Fibroblast of skin of left quadriceps (primary cell): ENCODE results near the gene CDK5R1.

ENCODE experiments used
- DNase-seq, 2 experiments: peaks; one replicate each; pipeline ENCODE4 v3.0.0-alpha.2; 2013; ENCODE audit warnings: low read depth in 2 of 2

CDK5R1 gene

DNA sequence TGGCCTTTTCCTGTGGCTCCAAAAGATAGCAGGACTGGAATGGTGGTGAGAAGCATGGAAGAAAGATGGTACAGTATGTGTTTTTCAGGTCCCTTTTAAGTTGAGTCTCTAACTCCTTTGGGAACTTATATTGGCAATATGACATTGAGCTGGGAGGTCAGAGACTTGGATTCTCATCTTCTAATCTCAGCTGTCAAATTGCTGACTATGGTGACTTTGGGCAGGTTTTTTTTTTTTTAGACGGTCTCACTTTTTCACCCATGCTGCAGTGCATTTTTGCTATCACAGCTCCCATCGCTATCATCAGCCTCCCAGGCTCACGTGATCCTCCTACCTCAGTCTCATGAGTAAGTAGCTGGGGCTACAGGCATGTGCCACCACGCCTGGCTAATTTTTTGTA lies 15.1 kb upstream of the CDK5R1 start:
- no peak for DNase-seq

DNA sequence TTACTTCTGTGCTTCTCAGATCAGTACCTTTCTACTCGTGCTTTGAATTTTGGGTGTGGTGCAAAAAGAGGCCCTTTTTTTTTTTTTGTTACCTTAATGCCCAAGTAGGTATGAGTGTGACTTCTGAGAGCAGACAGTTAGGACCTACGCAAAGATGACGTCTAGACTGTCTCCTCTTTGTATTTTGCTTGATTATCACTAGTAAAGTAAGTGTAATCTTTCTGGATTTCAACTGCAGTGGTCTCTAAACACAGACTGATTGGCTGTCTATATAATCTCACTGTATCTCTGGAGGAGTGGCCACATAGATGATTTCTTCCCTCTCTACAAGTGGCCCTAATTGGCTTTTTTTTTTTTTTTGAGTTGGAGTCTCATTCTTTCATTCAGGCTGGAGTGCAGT lies 11.5 kb upstream of the CDK5R1 start:
- DNase-seq, result no peak

DNA sequence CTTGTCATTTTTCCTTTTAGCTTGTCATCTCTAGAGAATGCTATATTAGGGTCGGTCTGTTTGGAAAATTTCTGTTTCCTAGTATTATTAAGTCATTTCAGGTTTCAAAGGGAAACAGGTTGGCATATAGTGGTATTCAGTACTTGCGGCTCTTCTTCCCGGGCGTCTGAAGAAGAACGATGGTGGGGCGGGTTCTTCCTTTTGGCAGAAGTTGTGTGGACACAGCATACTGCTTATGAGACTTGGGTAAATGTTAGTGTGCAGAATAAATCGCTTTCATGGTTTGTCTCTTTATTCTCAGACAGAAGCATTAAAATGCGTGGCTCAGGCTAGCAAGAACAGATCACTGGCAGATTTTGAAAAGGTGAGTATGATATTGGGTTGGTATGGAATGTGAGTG lies 9.6 kb upstream of the CDK5R1 start:
- DNase-seq, result no peak

GRCh38 chr17:32479074-32479617 lies 7.6 kb upstream of the CDK5R1 start:
- no peak for DNase-seq

DNA sequence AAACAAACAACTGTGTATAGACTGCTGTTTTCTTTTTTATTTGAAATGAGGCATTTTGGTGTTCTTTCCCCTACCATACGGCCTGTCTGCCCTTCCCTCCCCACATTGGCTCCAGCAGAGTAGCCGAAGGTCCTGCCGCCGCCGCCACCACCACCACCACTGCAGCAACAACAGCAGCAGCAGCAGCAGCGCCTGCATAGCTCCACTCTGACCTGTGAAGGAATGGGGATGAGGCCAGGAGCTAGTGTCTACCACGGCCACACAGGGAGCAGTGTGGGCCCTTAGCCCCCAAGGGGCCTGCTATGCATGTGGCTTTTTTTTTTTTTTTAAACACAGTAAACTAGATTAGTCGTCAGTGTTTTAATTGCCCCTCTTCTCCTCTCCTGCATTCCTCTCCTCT lies 5.6 kb upstream of the CDK5R1 start:
- no peak for DNase-seq

GRCh38 chr17:32482568-32483320 lies 4.0 kb upstream of the CDK5R1 start:
- DNase-seq, result no peak

GRCh38 chr17:32483451-32484019 lies 3.3 kb upstream of the CDK5R1 start:
- peak in 1 of 2 experiments; percentile 49 for DNase-seq

DNA sequence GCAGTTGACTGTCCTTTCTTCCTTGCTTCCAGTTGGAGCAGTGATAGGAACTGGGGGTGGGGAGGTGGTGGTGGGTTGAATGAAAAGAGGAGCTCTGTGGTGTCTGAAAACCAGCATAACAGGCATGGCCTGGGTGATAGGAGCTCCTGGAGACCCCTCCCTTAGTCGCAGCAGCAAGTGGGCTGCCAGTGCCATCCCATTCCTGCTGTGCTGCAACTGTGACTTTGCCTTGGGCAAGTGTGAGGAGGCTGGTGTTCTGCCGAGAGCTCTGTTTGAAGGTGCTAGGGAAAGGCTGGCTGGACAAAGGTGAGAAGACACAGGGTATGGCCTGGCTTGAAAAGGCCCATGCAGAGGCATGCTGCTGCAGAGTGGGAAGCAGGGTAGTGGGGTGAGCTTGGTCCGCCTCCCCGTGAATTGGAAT lies 2.7 kb upstream of the CDK5R1 start:
- no peak for DNase-seq

- no peak for DNase-seq
Measured at GRCh38 chr17:32484628-32485027, 2.2 kb upstream of the CDK5R1 start.

GRCh38 chr17:32485261-32486110 lies 1.3 kb upstream of the CDK5R1 start:
- DNase-seq, result no peak

- no peak for DNase-seq
Measured at GRCh38 chr17:32486111-32486700, 587 bp upstream of the CDK5R1 start.

- DNase-seq, result no peak
Measured at GRCh38 chr17:32487473-32488176, 832 bp downstream of the CDK5R1 start.

GRCh38 chr17:32488177-32488542 lies 1.4 kb downstream of the CDK5R1 start:
- no peak for DNase-seq

GRCh38 chr17:32488604-32489180 lies 1.9 kb downstream of the CDK5R1 start:
- no peak for DNase-seq

- no peak for DNase-seq
Measured at GRCh38 chr17:32489320-32490100, 2.7 kb downstream of the CDK5R1 start.

DNA sequence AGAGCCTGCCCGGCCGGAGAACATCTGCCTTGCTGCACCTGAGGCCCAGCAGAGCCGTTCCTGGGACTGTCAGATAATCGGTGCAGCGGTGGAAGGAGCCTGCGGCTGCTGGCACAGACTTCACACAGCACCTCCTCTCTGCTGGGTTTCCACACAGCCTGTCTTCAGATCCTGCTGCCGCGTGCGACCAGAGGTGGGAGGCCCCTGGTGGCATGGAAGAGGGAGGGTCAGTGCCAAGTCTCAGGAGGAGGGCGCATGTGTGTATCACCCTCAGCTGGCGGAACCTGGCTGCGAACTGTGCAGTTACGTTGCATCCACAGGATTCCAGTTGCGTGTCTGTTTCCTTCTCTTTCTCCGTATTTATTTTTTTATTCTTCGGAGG lies 3.3 kb downstream of the CDK5R1 start:
- no peak for DNase-seq

GRCh38 chr17:32491371-32492263 lies 4.8 kb downstream of the CDK5R1 start:
- no peak for DNase-seq

GRCh38 chr17:32492264-32492589 lies 5.4 kb downstream of the CDK5R1 start:
- no peak for DNase-seq

DNA sequence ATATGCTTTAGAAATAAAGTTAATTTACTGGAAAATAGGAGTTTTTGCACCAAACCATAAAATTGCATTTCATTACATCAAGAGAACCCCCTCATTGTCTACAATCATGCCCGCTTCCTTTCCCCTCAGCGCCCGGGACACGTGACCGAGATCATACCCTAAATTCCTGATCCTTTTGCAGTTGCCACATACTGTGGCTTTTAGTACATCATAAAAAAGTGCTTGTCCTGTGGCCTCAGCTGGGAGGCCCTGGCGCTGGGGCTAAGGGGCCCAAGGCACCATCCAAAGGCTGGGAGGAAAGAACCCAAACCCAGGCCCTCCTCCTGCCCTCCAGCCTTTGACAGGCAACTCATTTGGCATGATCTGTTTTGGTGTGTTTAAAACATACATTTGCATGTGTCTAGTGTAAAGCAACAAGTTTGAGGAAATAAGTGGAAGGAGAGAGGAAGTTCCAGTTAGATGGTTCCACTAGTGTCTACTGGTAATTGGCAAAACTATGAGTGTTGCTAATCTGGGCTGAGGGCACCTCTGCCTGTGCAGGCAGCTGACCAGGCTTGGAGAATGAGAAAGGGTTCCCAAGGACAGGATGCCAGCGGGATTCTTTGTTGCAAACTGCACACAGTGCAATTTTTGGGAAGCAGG lies 6.0 kb downstream of the CDK5R1 start:
- no peak for DNase-seq
